HG02571 (cell line): Measurements from ENCODE around the gene TMEM132D.

Experiments used
- ATAC-seq: cut with Tn5 transposase; IDR thresholded peaks from one replicate; pipeline ENCODE4 v1.9.1; 2021; ENCODE audit warnings: mild to moderate bottlenecking, moderate library complexity; ENCODE audit not compliant: unreplicated experiment

Gene TMEM132D

GRCh38 chr12:129672110-129672509, 231.7 kb downstream of the TMEM132D start:
- ATAC-seq, result no peak

GRCh38 chr12:129670256-129670920, 233.4 kb downstream of the TMEM132D start:
- no peak for ATAC-seq

GRCh38 chr12:129665414-129665813, 238.4 kb downstream of the TMEM132D start:
- ATAC-seq, result no peak

- no peak for ATAC-seq
Measured at GRCh38 chr12:129662234-129662633, 241.6 kb downstream of the TMEM132D start.

- ATAC-seq, result no peak
Measured at GRCh38 chr12:129660946-129661345, 242.9 kb downstream of the TMEM132D start.

GRCh38 chr12:129659961-129660622, 243.7 kb downstream of the TMEM132D start:
- ATAC-seq, result no peak

GRCh38 chr12:129657179-129657578, 246.6 kb downstream of the TMEM132D start:
- ATAC-seq, result no peak

GRCh38 chr12:129651951-129652350, 251.9 kb downstream of the TMEM132D start:
- ATAC-seq, result no peak

- ATAC-seq, result no peak
Measured at GRCh38 chr12:129641926-129642325, 261.9 kb downstream of the TMEM132D start.

GRCh38 chr12:129635021-129635685, 268.7 kb downstream of the TMEM132D start:
- ATAC-seq, result no peak

- ATAC-seq, result no peak
Measured at GRCh38 chr12:129631316-129631715, 272.5 kb downstream of the TMEM132D start.

GRCh38 chr12:129629901-129630300, 273.9 kb downstream of the TMEM132D start:
- ATAC-seq, result no peak

GRCh38 chr12:129622566-129622965, 281.3 kb downstream of the TMEM132D start:
- no peak for ATAC-seq

GRCh38 chr12:129619271-129619670, 284.6 kb downstream of the TMEM132D start:
- no peak for ATAC-seq

- no peak for ATAC-seq
Measured at GRCh38 chr12:129617849-129618248, 286.0 kb downstream of the TMEM132D start.

GRCh38 chr12:129615001-129615400, 288.8 kb downstream of the TMEM132D start:
- ATAC-seq, result no peak

- ATAC-seq, result no peak
Measured at GRCh38 chr12:129614221-129614885, 289.5 kb downstream of the TMEM132D start.

GRCh38 chr12:129613314-129613713, 290.5 kb downstream of the TMEM132D start:
- ATAC-seq, result no peak

GRCh38 chr12:129610601-129611120, 293.2 kb downstream of the TMEM132D start:
- ATAC-seq, result no peak

GRCh38 chr12:129607756-129608155, 296.1 kb downstream of the TMEM132D start:
- ATAC-seq, result no peak

GRCh38 chr12:129607301-129607700, 296.5 kb downstream of the TMEM132D start:
- no peak for ATAC-seq
